Hepatocyte (in vitro differentiated cells): ENCODE measurements around the gene ENOX1.

ENCODE experiments used
- CTCF ChIP-seq: fragments of 200-600 bp; sonication (generic); IDR thresholded peaks from 2 replicates; pipeline ENCODE4 v1.5.1; 2016; ENCODE audit warnings: antibody characterized with exemption, mild to moderate bottlenecking; ENCODE audit not compliant: poor library complexity
- EZH2 ChIP-seq: fragments of 200-600 bp; sonication (generic); IDR thresholded peaks from 2 replicates; pipeline ENCODE4 v1.6.1; 2016; ENCODE audit warnings: antibody characterized with exemption, mild to moderate bottlenecking, borderline replicate concordance
- EZH2phosphoT487 ChIP-seq: fragments of 200-600 bp; sonication (generic); IDR thresholded peaks from one replicate; pipeline ENCODE4 v1.6.1; 2018; ENCODE audit warnings: antibody characterized with exemption, mild to moderate bottlenecking, low read depth, moderate library complexity; ENCODE audit not compliant: unreplicated experiment, severe bottlenecking

DNA sequence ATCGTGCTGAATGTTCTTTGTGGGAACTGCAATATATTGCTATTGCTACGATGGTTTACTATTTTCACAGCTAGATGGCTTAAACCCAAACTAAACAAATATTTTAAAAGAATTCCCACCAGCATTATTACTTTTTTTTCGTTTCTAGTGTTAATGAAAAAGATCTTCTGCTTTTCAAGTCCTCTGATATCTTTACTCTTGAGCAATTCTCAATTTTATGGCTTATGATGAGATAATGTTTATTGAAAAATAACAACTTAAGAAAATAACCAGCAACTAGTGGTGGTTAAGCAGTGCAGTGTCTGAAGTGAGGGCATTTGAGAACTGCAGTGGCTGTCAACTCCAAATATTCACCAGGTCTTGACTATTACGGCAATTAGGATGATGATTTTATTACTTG lies 360.4 kb downstream of the ENOX1 start:
- TF ChIP-seq EZH2: no peak
- TF ChIP-seq CTCF: no peak
- no peak for TF ChIP-seq EZH2phosphoT487
